Measurements from ENCODE around the gene UGT1A8. TPM values are rescaled to one million over a fixed set of nuclear protein-coding genes. Genes with fewer than 3 reads are reported as not detected.
A peak's percentile ranks its signal among the peaks of the same experiment; 100 is the strongest.

The UGT1A8 gene
- total and polyA plus RNA-seq, 10 donors = not detected

DNA sequence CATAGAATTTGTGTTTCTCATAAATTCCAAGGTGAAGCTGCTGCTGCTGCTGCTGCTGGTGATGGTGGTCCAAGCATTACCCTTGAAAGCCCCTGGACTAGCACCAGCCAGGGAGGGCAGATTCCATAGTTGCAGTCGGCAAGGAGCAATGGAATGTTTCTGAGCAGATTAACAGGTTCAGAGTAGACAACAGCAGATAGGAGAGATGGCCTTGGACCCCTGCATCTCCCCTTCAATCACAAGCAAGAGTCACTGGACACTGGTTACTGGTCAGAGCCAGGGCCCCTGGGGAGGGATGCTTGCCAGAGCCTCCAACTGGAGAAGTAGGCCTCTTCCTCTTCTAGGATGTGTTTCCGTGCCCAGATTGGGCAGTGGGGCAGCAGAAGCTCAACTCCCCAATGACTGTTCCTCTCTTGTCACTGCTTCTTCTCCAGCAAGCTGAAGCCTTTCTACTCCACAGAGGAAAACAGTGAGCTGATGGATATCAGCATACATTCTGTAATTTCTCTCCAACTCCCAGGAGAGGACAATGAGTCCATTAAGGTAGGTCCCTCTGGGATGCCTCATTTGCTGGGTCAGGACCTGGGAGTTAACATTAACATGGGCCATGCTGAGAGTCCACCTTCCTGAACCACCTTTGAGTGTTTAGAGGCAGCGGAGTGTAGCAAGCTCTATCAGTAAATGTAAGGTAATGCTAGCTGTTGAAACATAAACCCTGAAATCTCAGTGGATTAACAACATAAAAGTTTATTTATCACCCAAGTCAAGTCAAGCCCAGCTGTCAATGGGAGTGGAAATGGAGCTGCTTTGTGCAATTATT lies 196.0 kb downstream of the UGT1A8 start:
- peaks cover 0 to 35% (median 0%) of the 10 kb centered on the region in 7 donors for H3K27me3 ChIP-seq (replicated peaks in 1 of 7)
- H3K4me1 ChIP-seq = no peaks in the 10 kb centered on the region
- peak; percentile 16 for DNase-seq
- WGBS, 5 donors = 78 to 89% (median 84%) methylated on average over 3 of the region's 3 CpGs
- TF ChIP-seq CTCF (IDR thresholded peaks at IDR 0.05 in 8 of 11, conservative IDR thresholded peaks at IDR 0.05 in 3 of 11) (no peak), POLR2AphosphoS5 (IDR thresholded peaks at IDR 0.05) (no peak), POLR2A (IDR thresholded peaks at IDR 0.05) (no peak)
- H3K36me3 ChIP-seq = no peaks in the 10 kb centered on the region
- peaks cover 0 to 4% (median 0%) of the 10 kb centered on the region in 8 donors for H3K9me3 ChIP-seq
- no peak overlapping the region for H3K4me3 ChIP-seq
- H3K27ac ChIP-seq = no peak overlapping the region
- intact Hi-C loops (cut with DNase I; ENCODE audit: low total_unique reads) = no loop called here

- no peaks in the 10 kb centered on the region for H3K4me1 ChIP-seq
- DNase-seq = peak; percentile 73
- H3K27me3 ChIP-seq (replicated peaks in 1 of 7) = peaks cover 0 to 28% (median 0%) of the 10 kb centered on the region in 7 donors
- no peaks in the 10 kb centered on the region for H3K36me3 ChIP-seq
- 61 to 86% (median 74%) methylated on average over 2 of the region's 2 CpGs for WGBS, 5 donors
- TF ChIP-seq CTCF (IDR thresholded peaks at IDR 0.05 in 8 of 11, conservative IDR thresholded peaks at IDR 0.05 in 3 of 11) = no peak
- no peak for TF ChIP-seq POLR2AphosphoS5 (IDR thresholded peaks at IDR 0.05)
- no peak for TF ChIP-seq POLR2A (IDR thresholded peaks at IDR 0.05)
- no peak overlapping the region for H3K4me3 ChIP-seq
- intact Hi-C loops (cut with DNase I; ENCODE audit: low total_unique reads) = no loop called here
- peaks cover 0 to 4% (median 0%) of the 10 kb centered on the region in 8 donors for H3K9me3 ChIP-seq
- no peak overlapping the region for H3K27ac ChIP-seq
Measured at GRCh38 chr2:233814056-233814835, 196.8 kb downstream of the UGT1A8 start.

GRCh38 chr2:233815861-233816260 lies 198.4 kb downstream of the UGT1A8 start:
- TF ChIP-seq CTCF (IDR thresholded peaks at IDR 0.05 in 8 of 11, conservative IDR thresholded peaks at IDR 0.05 in 3 of 11) (no peak), POLR2A (IDR thresholded peaks at IDR 0.05) (no peak), POLR2AphosphoS5 (IDR thresholded peaks at IDR 0.05) (no peak)
- intact Hi-C loops (cut with DNase I; ENCODE audit: low total_unique reads) = no loop called here
- Histone ChIP-seq H3K36me3 (no peaks in the 10 kb centered on the region), H3K27me3 (replicated peaks in 1 of 7) (peaks cover 0 to 24% (median 0%) of the 10 kb centered on the region in 7 donors), H3K27ac (no peak overlapping the region), H3K4me3 (no peak overlapping the region), H3K4me1 (no peaks in the 10 kb centered on the region), H3K9me3 (peaks cover 0 to 4% (median 0%) of the 10 kb centered on the region in 8 donors)
- WGBS, 5 donors = 71 to 94% (median 79%) methylated on average over 6 of the region's 6 CpGs
- DNase-seq = no peak

- Histone ChIP-seq H3K27ac (no peak overlapping the region), H3K27me3 (replicated peaks in 1 of 7) (peaks cover 0 to 20% (median 0%) of the 10 kb centered on the region in 7 donors), H3K36me3 (no peaks in the 10 kb centered on the region), H3K9me3 (peaks cover 0 to 4% (median 0%) of the 10 kb centered on the region in 8 donors), H3K4me3 (no peak overlapping the region), H3K4me1 (no peaks in the 10 kb centered on the region)
- intact Hi-C loops (cut with DNase I; ENCODE audit: low total_unique reads) = no loop called here
- WGBS, 5 donors = 54 to 75% (median 68%) methylated on average over 2 of the region's 2 CpGs
- TF ChIP-seq POLR2AphosphoS5 (IDR thresholded peaks at IDR 0.05) (no peak), CTCF (IDR thresholded peaks at IDR 0.05 in 8 of 11, conservative IDR thresholded peaks at IDR 0.05 in 3 of 11) (no peak), POLR2A (IDR thresholded peaks at IDR 0.05) (no peak)
- peak; percentile 22 for DNase-seq
Measured at GRCh38 chr2:233816334-233816733, 198.9 kb downstream of the UGT1A8 start.

All from spleen (tissue), 11 donors.